Immature natural killer cell (primary cell): ENCODE measurements around the gene FOXP4. TPM values are rescaled to one million over a fixed set of nuclear protein-coding genes. Genes with fewer than 3 reads are reported as not detected.

Experiments used
- DNase-seq, 3 donors: peaks; one replicate each; pipeline ENCODE4 v3.0.0; 2022; ENCODE audit warnings: mixed read lengths in 1 of 3
- H3K27ac Mint-ChIP-seq, 6 donors: one replicate each; pipeline ENCODE4 v1.8.0; 2020; ENCODE audit warnings: mixed read lengths in 6 of 6, mild to moderate bottlenecking in 5 of 6, inconsistent platforms in 4 of 6, moderate library complexity in 3 of 6
- H3K27me3 Mint-ChIP-seq, 3 donors: one replicate each; pipeline ENCODE4 v1.8.0; 2020 to 2021; ENCODE audit warnings: low read depth in 3 of 3, mild to moderate bottlenecking in 3 of 3, mixed read lengths in 3 of 3, moderate library complexity in 3 of 3, inconsistent platforms in 1 of 3
- H3K36me3 Mint-ChIP-seq, 3 donors: one replicate each; pipeline ENCODE4 v1.8.0; 2020; ENCODE audit warnings: mixed read lengths in 3 of 3, inconsistent platforms in 2 of 3, mild to moderate bottlenecking in 2 of 3
- H3K4me1 Mint-ChIP-seq, 2 donors: one replicate each; pipeline ENCODE4 v1.8.0; 2020; ENCODE audit warnings: inconsistent platforms in 2 of 2, mild to moderate bottlenecking in 2 of 2, mixed read lengths in 2 of 2, moderate library complexity in 1 of 2
- H3K4me3 Mint-ChIP-seq, 5 donors: one replicate each; pipeline ENCODE4 v1.8.0; 2020; ENCODE audit warnings: mild to moderate bottlenecking in 5 of 5, mixed read lengths in 5 of 5, inconsistent platforms in 3 of 5, moderate library complexity in 3 of 5
- H3K9me3 Mint-ChIP-seq, 6 donors: one replicate each; pipeline ENCODE4 v1.8.0; 2020; ENCODE audit warnings: mild to moderate bottlenecking in 6 of 6, mixed read lengths in 6 of 6, inconsistent platforms in 4 of 6, moderate library complexity in 3 of 6
- polyA plus RNA-seq, 3 donors: library from polyadenylated mRNA; unstranded; fragments of 300-500 nt; fragmentation: Illumina TruSeq; gene quantifications; one replicate each; pipeline ENCODE4 v1.2.3, GENCODE V29; 2021

The FOXP4 gene
- polyA plus RNA-seq, 3 donors from 2014 or later: 0.10 to 0.73 (median 0.68) TPM

DNA sequence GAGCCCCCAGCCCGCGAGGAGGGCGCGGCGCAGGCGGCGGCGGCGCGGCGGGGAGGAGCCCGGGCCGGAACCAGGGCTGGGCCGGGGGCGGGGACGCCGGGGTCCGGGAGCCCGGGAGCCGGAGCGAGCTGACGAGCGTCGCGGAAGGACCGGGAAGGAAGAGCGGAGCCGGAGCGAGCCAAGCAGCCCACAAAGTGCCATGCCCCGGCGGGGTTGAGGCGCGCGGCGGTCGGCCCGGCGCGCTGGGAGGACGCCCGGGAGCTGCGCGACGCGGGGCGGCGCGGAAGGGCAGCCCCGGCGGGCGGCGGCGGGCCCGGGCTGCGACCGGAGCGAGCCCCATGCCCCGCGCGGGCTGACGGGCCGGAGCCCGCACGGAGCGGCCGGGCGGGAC, 289 bp downstream of the FOXP4 start:
- H3K27me3 Mint-ChIP-seq: peaks cover 8 to 22% (median 8%) of the 10 kb centered on the region in 3 donors
- peaks cover 44 to 49% of the 10 kb centered on the region in 2 donors for H3K4me1 Mint-ChIP-seq
- H3K27ac Mint-ChIP-seq: no peak overlapping the region
- H3K9me3 Mint-ChIP-seq: no peaks in the 10 kb centered on the region
- DNase-seq: no peak
- no peak overlapping the region for H3K4me3 Mint-ChIP-seq
- H3K36me3 Mint-ChIP-seq: peaks cover 3 to 9% (median 3%) of the 10 kb centered on the region in 3 donors

DNA sequence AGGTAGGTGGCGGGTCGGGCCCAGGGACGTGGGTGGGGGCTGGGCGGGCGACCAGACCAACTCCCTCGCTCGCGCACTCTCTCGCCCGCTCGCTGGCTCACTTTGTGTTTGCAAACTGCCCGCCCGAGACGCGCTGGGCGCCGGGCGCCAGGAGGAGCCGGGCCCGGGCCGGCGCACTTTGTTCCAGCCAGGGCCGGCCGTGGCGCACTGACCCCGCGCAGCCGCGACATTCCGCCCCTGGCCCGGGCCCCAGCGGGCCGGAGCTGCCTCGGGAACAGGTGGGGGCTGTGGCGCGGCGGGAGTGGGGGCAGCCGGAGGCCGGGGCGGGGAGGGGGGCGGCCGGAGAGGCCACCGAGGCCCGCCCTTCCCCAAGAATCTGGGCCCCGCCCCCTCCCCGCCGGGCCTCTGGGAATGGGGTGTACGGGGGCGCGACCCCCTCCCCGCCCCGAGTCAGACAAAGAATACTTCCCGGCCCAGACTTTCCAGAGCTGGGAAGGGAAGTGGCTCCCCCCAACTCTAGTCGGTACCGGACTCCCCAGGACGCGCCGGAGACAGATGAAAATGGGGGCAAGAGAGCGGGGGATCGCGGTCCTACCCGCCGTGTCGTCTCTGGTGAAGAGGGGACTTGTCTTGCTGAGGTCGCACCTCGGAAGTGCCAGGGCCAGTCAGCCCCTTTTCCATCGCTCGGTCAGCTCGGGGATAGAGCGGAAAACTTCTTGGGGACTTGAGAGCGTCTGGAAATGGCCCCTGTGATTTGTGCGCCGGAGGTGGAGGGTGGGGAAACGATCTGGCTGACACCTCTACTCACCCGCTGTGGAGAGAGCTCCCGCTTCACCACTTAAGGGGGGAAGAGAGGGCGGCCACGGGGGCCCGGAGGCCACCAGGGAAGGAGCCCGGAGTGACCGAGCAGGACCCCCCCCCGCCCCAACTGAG, 951 bp downstream of the FOXP4 start:
- H3K27me3 Mint-ChIP-seq: peaks cover 8 to 22% (median 10%) of the 10 kb centered on the region in 3 donors
- peak overlapping the region; percentile 92 to 96 (median 94) for H3K4me3 Mint-ChIP-seq
- peaks cover 46 to 51% of the 10 kb centered on the region in 2 donors for H3K4me1 Mint-ChIP-seq
- peak overlapping the region in 5 of 6 donors; percentile 79 to 92 (median 87) for H3K27ac Mint-ChIP-seq
- no peaks in the 10 kb centered on the region for H3K9me3 Mint-ChIP-seq
- peak; percentile 43 to 48 (median 44) for DNase-seq
- H3K36me3 Mint-ChIP-seq: peaks cover 4 to 12% (median 6%) of the 10 kb centered on the region in 3 donors

DNA sequence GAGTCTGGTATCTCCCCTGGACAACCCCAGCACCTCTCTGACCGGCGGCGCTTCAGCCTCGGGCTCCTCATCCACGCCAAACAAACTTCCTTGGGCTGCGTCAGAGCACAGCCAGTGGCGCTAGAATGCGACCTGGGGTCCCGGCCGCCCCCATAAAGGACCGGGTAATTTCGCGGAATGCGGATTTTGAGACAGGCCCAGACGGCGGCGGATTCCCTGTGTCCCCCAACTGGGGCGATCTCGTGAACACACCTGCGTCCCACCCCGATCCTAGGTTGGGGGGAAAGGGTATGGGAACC, 1.6 kb downstream of the FOXP4 start:
- Mint-ChIP-seq H3K27ac (peak overlapping the region in 2 of 6 donors; percentile 82 to 92), H3K9me3 (no peaks in the 10 kb centered on the region), H3K36me3 (peaks cover 4 to 12% (median 6%) of the 10 kb centered on the region in 3 donors), H3K27me3 (peaks cover 8 to 22% (median 10%) of the 10 kb centered on the region in 3 donors), H3K4me1 (peaks cover 46 to 51% of the 10 kb centered on the region in 2 donors), H3K4me3 (peak overlapping the region; percentile 92 to 96 (median 94))
- no peak for DNase-seq

DNA sequence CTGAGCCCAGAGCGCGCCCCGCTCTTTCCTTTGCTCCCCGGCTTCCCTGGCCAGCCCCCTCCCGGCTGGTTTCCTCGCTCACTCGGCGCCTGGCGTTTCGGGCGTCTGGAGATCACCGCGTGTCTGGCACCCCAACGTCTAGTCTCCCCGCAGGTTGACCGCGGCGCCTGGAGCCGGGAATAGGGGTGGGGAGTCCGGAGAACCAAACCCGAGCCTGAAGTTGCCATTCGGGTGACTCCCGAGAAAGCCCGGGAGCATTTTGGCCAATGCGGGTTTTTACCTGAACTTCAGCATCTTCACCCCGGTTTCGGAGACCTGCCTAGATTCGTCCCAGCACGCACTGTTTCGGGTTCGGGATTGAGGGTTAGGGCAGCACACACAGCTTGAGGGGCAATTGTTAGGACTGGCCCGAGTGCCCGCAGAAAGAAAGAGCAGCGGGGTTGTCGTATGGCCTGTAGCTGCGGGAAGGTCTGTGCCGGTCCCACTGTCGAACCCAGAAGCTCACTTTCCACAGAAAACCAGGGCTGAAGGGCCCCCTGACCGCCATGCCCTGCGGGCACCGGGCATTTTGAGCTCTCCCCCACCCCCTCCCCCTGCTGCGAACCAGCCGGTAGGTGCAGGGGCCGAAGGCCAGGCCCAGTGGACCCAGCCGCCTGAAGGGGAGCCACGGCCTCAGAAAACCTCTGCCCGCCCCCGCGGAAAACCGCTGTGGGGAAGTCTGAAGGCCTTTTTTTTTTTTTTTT, 2.1 kb downstream of the FOXP4 start:
- H3K4me1 Mint-ChIP-seq: peaks cover 46 to 51% of the 10 kb centered on the region in 2 donors

DNA sequence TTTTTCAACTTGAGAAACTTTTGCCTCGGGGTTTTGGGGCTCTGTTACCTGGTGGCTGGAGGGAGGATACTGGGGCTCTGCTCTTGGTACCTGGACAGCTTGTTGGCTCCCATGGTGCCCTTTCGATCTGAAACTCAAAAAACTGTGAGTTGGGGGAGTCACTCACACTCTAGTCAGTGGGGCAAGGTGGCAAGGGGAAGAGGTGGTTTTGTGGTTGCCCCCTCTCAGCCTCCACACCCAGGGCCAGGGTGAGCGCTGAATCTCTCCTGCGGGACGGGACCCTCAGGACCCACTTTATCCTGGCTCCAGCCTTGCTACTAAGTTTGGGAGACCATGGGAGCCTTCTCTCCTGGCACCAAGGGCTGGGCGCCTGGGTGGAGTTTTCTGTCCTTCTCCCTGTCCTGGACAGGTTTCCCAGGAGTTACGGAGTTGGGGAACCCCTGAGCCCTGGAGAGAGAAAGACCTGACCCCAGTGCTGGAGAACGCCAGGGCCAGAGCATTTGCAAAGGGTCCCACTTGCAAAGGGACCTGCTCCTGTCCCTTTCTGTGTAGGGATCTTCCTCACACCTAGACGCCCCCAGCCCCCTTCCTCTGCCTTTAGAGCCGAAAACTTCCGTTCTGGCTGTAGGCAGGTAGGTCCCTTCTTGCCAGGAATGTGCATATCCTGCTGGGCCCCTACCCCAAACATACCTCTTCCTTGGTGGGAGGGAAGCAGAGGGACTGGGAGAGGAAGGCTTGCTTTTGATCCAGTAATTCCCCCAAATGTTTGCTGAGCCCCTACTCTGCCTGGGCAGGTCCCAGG, 2.9 kb downstream of the FOXP4 start:
- no peak for DNase-seq
- Mint-ChIP-seq H3K27ac (peak overlapping the region in 5 of 6 donors; percentile 51 to 86 (median 80)), H3K4me3 (peak overlapping the region; percentile 92 to 94 (median 93)), H3K9me3 (no peaks in the 10 kb centered on the region), H3K27me3 (peaks cover 8 to 22% (median 12%) of the 10 kb centered on the region in 3 donors), H3K36me3 (peaks cover 4 to 12% (median 6%) of the 10 kb centered on the region in 3 donors), H3K4me1 (peaks cover 46 to 51% of the 10 kb centered on the region in 2 donors)

More for the DNA sequence above, 2.1 kb downstream of the FOXP4 start:
- peak; percentile 44 to 54 (median 52) for DNase-seq
- H3K4me3 Mint-ChIP-seq: peak overlapping the region; percentile 92 to 96 (median 94)
- H3K36me3 Mint-ChIP-seq: peaks cover 4 to 12% (median 6%) of the 10 kb centered on the region in 3 donors
- peaks cover 8 to 22% (median 10%) of the 10 kb centered on the region in 3 donors for H3K27me3 Mint-ChIP-seq
- H3K9me3 Mint-ChIP-seq: no peaks in the 10 kb centered on the region
- peak overlapping the region in 2 of 6 donors; percentile 80 to 82 for H3K27ac Mint-ChIP-seq

DNA sequence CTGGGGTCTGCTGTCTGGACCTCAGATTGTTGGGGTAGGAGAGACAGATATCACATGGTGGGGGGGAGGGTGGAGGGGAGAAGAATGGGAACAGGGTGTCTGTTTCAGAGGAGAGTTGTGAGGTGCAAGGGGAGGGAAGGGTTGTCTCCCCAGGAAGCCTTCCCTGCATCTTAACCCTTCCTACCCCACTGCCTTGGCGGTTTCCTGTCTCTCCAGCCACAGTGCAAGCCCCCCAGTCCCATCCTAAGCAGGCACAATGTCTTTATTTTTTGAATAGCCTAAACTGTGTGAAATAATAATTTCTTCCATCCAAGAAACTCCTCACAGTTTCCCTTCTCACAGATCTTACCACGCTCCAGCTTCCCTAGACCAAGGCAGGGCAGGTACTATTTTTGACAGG, 3.5 kb downstream of the FOXP4 start:
- H3K4me1 Mint-ChIP-seq: peaks cover 46 to 51% of the 10 kb centered on the region in 2 donors
- DNase-seq: no peak
- H3K27me3 Mint-ChIP-seq: peaks cover 8 to 21% (median 12%) of the 10 kb centered on the region in 3 donors
- H3K4me3 Mint-ChIP-seq: peak overlapping the region; percentile 1 to 70 (median 47)
- no peak overlapping the region for H3K27ac Mint-ChIP-seq
- no peaks in the 10 kb centered on the region for H3K9me3 Mint-ChIP-seq
- H3K36me3 Mint-ChIP-seq: peaks cover 4 to 12% (median 6%) of the 10 kb centered on the region in 3 donors

DNA sequence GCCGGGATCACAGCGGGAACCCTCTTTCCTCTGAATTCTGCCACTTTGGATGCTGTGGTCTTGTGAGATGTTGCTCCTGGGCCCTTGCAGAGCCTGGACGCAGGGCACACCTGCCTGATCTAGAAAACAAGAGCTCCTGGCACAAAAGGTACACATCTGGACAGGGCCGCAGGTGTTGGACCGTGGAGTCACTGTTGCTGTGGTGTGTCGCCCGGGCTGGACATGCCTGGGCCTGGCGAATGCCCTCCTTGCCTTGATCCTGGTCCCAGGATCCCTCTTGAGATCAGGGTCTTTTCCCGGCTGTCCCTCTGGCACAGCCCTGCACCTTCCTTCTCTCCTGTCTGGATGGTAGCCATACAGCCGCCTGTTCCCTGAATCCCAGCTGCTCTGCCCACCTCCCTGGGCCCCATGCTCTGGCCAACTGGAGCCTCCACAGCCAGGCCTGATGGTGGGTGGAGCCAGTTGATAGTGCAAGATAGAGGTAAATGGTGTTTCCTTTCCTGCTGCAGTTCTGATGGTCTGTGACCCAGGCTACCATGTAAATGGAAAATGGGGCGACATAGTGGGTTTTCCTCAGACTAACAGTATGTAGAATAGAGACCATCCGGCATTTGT, 5.0 kb downstream of the FOXP4 start:
- Mint-ChIP-seq H3K4me1 (peaks cover 43 to 46% of the 10 kb centered on the region in 2 donors), H3K27me3 (peaks cover 5 to 15% (median 13%) of the 10 kb centered on the region in 3 donors), H3K36me3 (peaks cover 4 to 17% (median 6%) of the 10 kb centered on the region in 3 donors), H3K27ac (peak overlapping the region in 1 of 6 donors; percentile 41), H3K9me3 (no peaks in the 10 kb centered on the region), H3K4me3 (peak overlapping the region in 1 of 5 donors; percentile 36)
- DNase-seq: no peak

DNA sequence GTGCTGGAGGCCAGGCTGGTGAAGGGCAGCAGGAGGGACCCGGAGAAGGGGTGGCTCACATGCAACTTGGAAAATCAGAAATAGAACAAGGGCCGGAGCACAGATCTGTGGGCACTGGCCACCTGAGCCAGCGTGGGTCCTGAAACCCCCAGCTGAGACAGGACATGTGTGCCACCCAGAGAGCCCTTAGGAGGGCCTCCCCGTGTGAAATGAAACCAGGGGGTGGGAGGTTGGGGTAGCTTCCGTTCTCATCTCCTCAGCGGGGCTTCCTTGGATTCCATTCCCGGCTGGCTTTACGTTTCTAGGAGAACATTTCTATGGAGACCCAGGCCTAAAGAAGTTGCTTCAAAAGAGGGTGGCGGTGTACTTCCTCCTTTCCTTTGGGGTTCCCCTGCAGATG, 5.7 kb downstream of the FOXP4 start:
- Mint-ChIP-seq H3K27me3 (peaks cover 5 to 15% (median 13%) of the 10 kb centered on the region in 3 donors), H3K36me3 (peaks cover 4 to 17% (median 6%) of the 10 kb centered on the region in 3 donors), H3K4me1 (peaks cover 43 to 46% of the 10 kb centered on the region in 2 donors), H3K9me3 (no peaks in the 10 kb centered on the region), H3K4me3 (no peak overlapping the region), H3K27ac (no peak overlapping the region)
- DNase-seq: no peak

DNA sequence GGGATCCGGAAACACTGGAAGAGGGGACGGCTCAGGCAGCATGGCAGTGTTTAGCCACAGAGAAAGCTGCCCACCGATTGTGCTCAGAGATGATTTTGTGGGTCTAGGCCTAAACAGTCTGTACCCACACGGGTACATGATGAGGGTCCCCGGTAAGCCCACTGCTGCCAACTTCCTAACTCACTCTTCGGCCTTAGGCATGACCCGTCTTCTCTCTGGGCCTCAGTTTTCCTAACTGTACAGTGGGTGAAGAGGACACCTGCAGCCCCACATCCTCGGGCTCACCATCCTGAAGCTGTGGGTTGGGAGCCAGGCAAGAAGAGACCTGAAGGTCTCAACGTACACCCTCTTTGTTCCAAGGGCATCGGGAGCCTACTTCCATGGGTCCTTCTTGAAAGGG, 6.5 kb downstream of the FOXP4 start:
- no peak overlapping the region for H3K27ac Mint-ChIP-seq
- H3K4me1 Mint-ChIP-seq: peaks cover 39% of the 10 kb centered on the region in 2 donors
- no peak overlapping the region for H3K4me3 Mint-ChIP-seq
- peaks cover 4 to 17% (median 6%) of the 10 kb centered on the region in 3 donors for H3K36me3 Mint-ChIP-seq
- no peaks in the 10 kb centered on the region for H3K9me3 Mint-ChIP-seq
- no peak for DNase-seq
- peaks cover 5 to 10% (median 10%) of the 10 kb centered on the region in 3 donors for H3K27me3 Mint-ChIP-seq

DNA sequence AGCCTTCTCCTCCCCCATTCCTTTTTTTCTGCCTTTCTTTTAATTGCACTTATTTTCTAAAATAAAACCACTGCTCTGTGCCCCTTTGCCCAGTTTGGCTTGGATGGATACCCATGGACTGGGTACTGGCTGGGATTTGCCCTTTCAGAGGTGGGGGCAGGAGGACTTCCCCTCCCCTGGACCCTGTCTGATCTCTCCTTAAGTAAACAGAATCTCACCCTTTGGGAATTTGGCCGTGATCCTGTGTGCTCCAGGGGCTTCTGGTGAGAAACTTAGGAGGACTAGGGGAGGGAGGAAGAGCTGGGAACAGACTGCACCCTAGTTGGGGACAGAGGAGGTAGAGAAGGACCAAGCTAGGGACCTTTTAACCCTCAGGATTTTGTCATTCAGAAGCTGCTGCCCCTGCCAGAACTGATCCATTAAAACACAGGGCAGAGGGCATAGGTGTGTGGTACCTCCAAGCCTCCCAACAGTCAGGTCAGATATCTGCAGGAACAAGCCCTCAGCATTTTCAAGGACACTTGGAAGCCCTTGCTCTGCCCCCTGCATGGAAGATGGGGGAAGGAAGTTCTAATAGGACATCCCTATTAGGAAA, 7.3 kb downstream of the FOXP4 start:
- Mint-ChIP-seq H3K27ac (no peak overlapping the region), H3K4me1 (peaks cover 32% of the 10 kb centered on the region in 2 donors), H3K4me3 (no peak overlapping the region), H3K27me3 (peaks cover 2 to 10% (median 5%) of the 10 kb centered on the region in 3 donors), H3K9me3 (no peaks in the 10 kb centered on the region), H3K36me3 (peaks cover 4 to 17% (median 6%) of the 10 kb centered on the region in 3 donors)
- no peak for DNase-seq

DNA sequence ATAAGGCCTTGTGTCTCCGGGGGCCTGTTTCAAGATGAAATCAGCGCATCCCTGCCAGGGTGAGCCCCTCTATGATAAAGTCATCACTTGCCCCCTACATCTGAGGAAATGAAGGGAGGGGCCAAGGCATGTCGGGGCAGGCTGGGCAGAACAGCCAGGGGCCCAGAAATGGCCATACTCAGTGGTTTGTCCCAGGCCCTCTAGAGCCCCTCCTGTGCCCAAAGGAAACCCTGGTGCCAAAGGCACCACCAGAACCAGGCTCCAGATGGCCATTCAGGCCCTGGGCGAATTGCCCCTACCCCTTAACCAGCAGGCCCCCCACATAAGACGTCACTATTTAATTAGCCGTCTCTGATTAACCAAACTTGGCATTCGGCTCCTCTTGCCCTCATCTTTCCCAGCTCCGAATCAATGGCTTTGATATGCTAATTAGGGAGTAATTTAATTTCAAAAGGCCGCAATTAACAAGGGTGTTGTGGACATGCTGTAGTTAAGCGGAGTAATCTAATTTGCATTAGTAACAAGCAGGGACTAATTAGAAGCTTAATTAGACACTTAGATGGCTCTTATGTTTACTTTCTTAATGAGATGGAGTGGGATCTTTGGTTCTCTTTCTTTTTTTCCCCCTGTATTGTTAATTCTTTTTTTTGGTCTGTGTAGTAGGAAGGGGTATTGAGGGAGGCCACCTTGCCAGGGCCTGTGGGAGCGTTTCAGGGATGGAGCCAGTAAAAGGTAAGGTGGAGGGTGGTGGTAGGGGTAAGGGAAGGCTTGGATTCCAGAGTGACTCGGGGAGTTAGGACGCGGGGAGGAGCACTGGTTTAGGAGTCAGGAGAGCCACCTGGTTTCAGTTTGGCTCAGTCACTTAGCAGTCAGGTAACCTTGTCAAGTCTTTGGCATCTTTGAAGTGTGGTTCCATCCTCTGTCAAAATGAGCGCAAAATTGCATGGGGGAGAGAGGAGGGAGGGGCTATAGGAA, 9.4 kb downstream of the FOXP4 start:
- H3K27ac Mint-ChIP-seq: no peak overlapping the region
- no peak overlapping the region for H3K4me3 Mint-ChIP-seq
- DNase-seq: no peak
- peaks cover 23 to 26% of the 10 kb centered on the region in 2 donors for H3K4me1 Mint-ChIP-seq
- no peaks in the 10 kb centered on the region for H3K9me3 Mint-ChIP-seq
- peaks cover 0 to 10% (median 3%) of the 10 kb centered on the region in 3 donors for H3K27me3 Mint-ChIP-seq
- H3K36me3 Mint-ChIP-seq: peaks cover 4 to 11% (median 6%) of the 10 kb centered on the region in 3 donors
